HG03565 (cell line): ENCODE measurements around the gene PDCD1LG2.
"Not testable (repeated sequence)": the region's sequence is repeated elsewhere in the genome, so short reads cannot be mapped to it uniquely, and the experiment has no call there.

Source experiments
- ATAC-seq: cut with Tn5 transposase; IDR thresholded peaks from one replicate; pipeline ENCODE4 v1.9.1; 2021; ENCODE audit warnings: mild to moderate bottlenecking, moderate library complexity; ENCODE audit not compliant: unreplicated experiment

Gene PDCD1LG2

GRCh38 chr9:5510360-5510931 is at the start of gene PDCD1LG2:
PDCD1LG2 (plus strand) TSS chr9:5510531; CDS start chr9:5522547, 12,016 bp downstream.
- ATAC-seq: peak; percentile 60

- not testable (repeated sequence) for ATAC-seq
These were observed 45.5 kb upstream of the PDCD1LG2 start for GRCh38 chr9:5464831-5465330.

- no peak for ATAC-seq
These were observed 44.3 kb upstream of the PDCD1LG2 start for GRCh38 chr9:5466005-5466404.

- no peak for ATAC-seq
These were observed 43.6 kb upstream of the PDCD1LG2 start for GRCh38 chr9:5466766-5467165.

- ATAC-seq: no peak
These were observed 41.5 kb upstream of the PDCD1LG2 start for GRCh38 chr9:5468850-5469249.

- no peak for ATAC-seq
These were observed 40.2 kb upstream of the PDCD1LG2 start for GRCh38 chr9:5470122-5470521.

- no peak for ATAC-seq
These were observed 39.5 kb upstream of the PDCD1LG2 start for GRCh38 chr9:5470816-5471215.

GRCh38 chr9:5475611-5476010 is 34.7 kb upstream of the PDCD1LG2 start:
- ATAC-seq: not testable (repeated sequence)

- ATAC-seq: no peak
These were observed 32.1 kb upstream of the PDCD1LG2 start for GRCh38 chr9:5478206-5478605.

GRCh38 chr9:5479994-5480694 is 30.2 kb upstream of the PDCD1LG2 start:
- peak; percentile 39 for ATAC-seq

GRCh38 chr9:5480919-5481318 is 29.4 kb upstream of the PDCD1LG2 start:
- ATAC-seq: no peak

- ATAC-seq: no peak
These were observed 28.9 kb upstream of the PDCD1LG2 start for GRCh38 chr9:5481322-5482040.

- no peak for ATAC-seq
These were observed 28.1 kb upstream of the PDCD1LG2 start for GRCh38 chr9:5482194-5482593.

- no peak for ATAC-seq
These were observed 27.0 kb upstream of the PDCD1LG2 start for GRCh38 chr9:5483306-5483705.

GRCh38 chr9:5485378-5486085 is 24.8 kb upstream of the PDCD1LG2 start:
- no peak for ATAC-seq

- ATAC-seq: no peak
These were observed 23.3 kb upstream of the PDCD1LG2 start for GRCh38 chr9:5486988-5487387.

GRCh38 chr9:5488221-5489008 is 21.9 kb upstream of the PDCD1LG2 start:
- ATAC-seq: no peak

- ATAC-seq: no peak
These were observed 20.5 kb upstream of the PDCD1LG2 start for GRCh38 chr9:5489630-5490490.

GRCh38 chr9:5492965-5493678 is 17.2 kb upstream of the PDCD1LG2 start:
- no peak for ATAC-seq
